Mesendoderm (in vitro differentiated cells): Measurements from ENCODE around the gene STRN.
A peak's percentile ranks its signal among the peaks of the same experiment; 100 is the strongest.

Experiments
- DNase-seq: peaks from one replicate; pipeline ENCODE4 v3.0.0; 2013
- H2AK5ac ChIP-seq: 2 replicates; pipeline ENCODE4 v1.6.1; 2013; ENCODE audit warnings: low read length, inconsistent platforms
- H2BK120ac ChIP-seq: 2 replicates; pipeline ENCODE4 v1.6.1; 2013; ENCODE audit warnings: low read depth, mild to moderate bottlenecking, low read length, moderate library complexity, mixed read lengths
- H2BK15ac ChIP-seq: replicated peaks from 2 replicates; pipeline ENCODE4 v1.6.1; 2013; ENCODE audit warnings: low read depth, mild to moderate bottlenecking, moderate library complexity
- H2BK5ac ChIP-seq: 2 replicates; pipeline ENCODE4 v1.6.1; 2013; ENCODE audit warnings: low read length, inconsistent platforms
- H3K18ac ChIP-seq: 2 replicates; pipeline ENCODE4 v1.6.1; 2013; ENCODE audit warnings: mild to moderate bottlenecking, low read length, mixed read lengths
- H3K23ac ChIP-seq: one replicate; pipeline ENCODE4 v1.6.1; 2013; ENCODE audit warnings: low read length
- H3K27ac ChIP-seq: 2 replicates; pipeline ENCODE4 v1.5.1; 2013; ENCODE audit warnings: low read depth, mild to moderate bottlenecking, inconsistent platforms, low read length, moderate library complexity
- H3K27me3 ChIP-seq: 2 replicates; pipeline ENCODE4 v1.6.1; 2013; ENCODE audit warnings: low read length, control low read depth, mild to moderate bottlenecking, inconsistent platforms; ENCODE audit not compliant: insufficient read depth, poor library complexity
- H3K36me3 ChIP-seq: 2 replicates; pipeline ENCODE4 v1.6.1; 2013; ENCODE audit warnings: low read length, inconsistent platforms; ENCODE audit not compliant: control insufficient read depth, insufficient read depth
- H3K4ac ChIP-seq: one replicate; pipeline ENCODE4 v1.6.1; 2013; ENCODE audit warnings: low read depth, mild to moderate bottlenecking, low read length, moderate library complexity
- H3K4me1 ChIP-seq: 2 replicates; pipeline ENCODE4 v1.6.1; 2013; ENCODE audit warnings: low read depth, low read length, inconsistent platforms; ENCODE audit not compliant: control insufficient read depth
- H3K4me2 ChIP-seq: 2 replicates; pipeline ENCODE4 v1.6.1; 2013; ENCODE audit warnings: low read length
- H3K4me3 ChIP-seq: 2 replicates; pipeline ENCODE4 v1.5.1; 2013; ENCODE audit warnings: mild to moderate bottlenecking, low read length
- H3K56ac ChIP-seq: one replicate; pipeline ENCODE4 v1.6.1; 2013; ENCODE audit warnings: low read length
- H3K79me1 ChIP-seq: 2 replicates; pipeline ENCODE4 v1.6.1; 2013; ENCODE audit warnings: low read length, inconsistent platforms
- H3K79me2 ChIP-seq: 2 replicates; pipeline ENCODE4 v1.6.1; 2013; ENCODE audit warnings: mild to moderate bottlenecking, low read length; ENCODE audit not compliant: control insufficient read depth, insufficient read depth
- H3K9ac ChIP-seq: 2 replicates; pipeline ENCODE4 v1.6.1; 2013; ENCODE audit warnings: low read length, inconsistent platforms
- H4K5ac ChIP-seq: one replicate; pipeline ENCODE4 v1.6.1; 2013; ENCODE audit warnings: low read length
- H4K8ac ChIP-seq: one replicate; pipeline ENCODE4 v1.6.1; 2013; ENCODE audit warnings: low read depth, mild to moderate bottlenecking, control low read depth, low read length, moderate library complexity
- WGBS: extraction: QIAGEN DNeasy Blood & Tissue Kit; methylation state at CpG from one replicate; pipeline ENCODE4 v1.1.7; 2013; ENCODE audit warnings: low lambda C conversion rate, missing lambda C conversion rate; ENCODE audit not compliant: insufficient coverage; ENCODE audit errors: extremely low coverage; 5-methylcytosine and 5-hydroxymethylcytosine counted together

The STRN gene

GRCh38 chr2:36843838-36844237 lies 122.5 kb downstream of the STRN start:
- H3K4me3 ChIP-seq: no peak overlapping the region
- no peaks in the 10 kb centered on the region for H3K36me3 ChIP-seq

GRCh38 chr2:36839976-36840617 lies 126.2 kb downstream of the STRN start:
- Histone ChIP-seq H3K27ac (no peak overlapping the region), H3K79me1 (no peaks in the 10 kb centered on the region), H2BK5ac (no peak overlapping the region), H3K27me3 (no peaks in the 10 kb centered on the region), H3K23ac (no peak overlapping the region), H3K36me3 (no peaks in the 10 kb centered on the region), H3K4me1 (no peaks in the 10 kb centered on the region), H2BK15ac (no peak overlapping the region), H3K4ac (no peak overlapping the region), H3K4me2 (no peak overlapping the region), H3K4me3 (no peak overlapping the region), H3K56ac (no peak overlapping the region), H4K8ac (no peak overlapping the region), H2AK5ac (no peak overlapping the region), H3K18ac (no peak overlapping the region), H2BK120ac (no peak overlapping the region), H3K79me2 (no peaks in the 10 kb centered on the region), H3K9ac (no peak overlapping the region), H4K5ac (no peak overlapping the region)
- DNase-seq: no peak
- no CpG with 5 or more reads among the region's 4 CpGs for WGBS

More at GRCh38 chr2:36843838-36844237, 122.5 kb downstream of the STRN start:
- Histone ChIP-seq H3K4me2 (no peak overlapping the region), H3K23ac (no peak overlapping the region), H3K27ac (peak overlapping the region; percentile 58), H3K79me1 (no peaks in the 10 kb centered on the region), H4K5ac (no peak overlapping the region), H3K4ac (no peak overlapping the region), H2BK120ac (no peak overlapping the region), H3K9ac (no peak overlapping the region), H2BK5ac (no peak overlapping the region), H3K56ac (no peak overlapping the region), H3K27me3 (no peaks in the 10 kb centered on the region), H2AK5ac (no peak overlapping the region), H4K8ac (no peak overlapping the region), H3K4me1 (no peaks in the 10 kb centered on the region), H3K18ac (no peak overlapping the region), H2BK15ac (no peak overlapping the region), H3K79me2 (no peaks in the 10 kb centered on the region)
- DNase-seq: no peak

- Histone ChIP-seq H3K4me3 (no peak overlapping the region), H2BK5ac (no peak overlapping the region), H3K9ac (no peak overlapping the region), H3K79me1 (no peaks in the 10 kb centered on the region), H3K4me1 (no peaks in the 10 kb centered on the region), H3K27me3 (no peaks in the 10 kb centered on the region), H2BK15ac (no peak overlapping the region), H3K4me2 (no peak overlapping the region), H3K23ac (no peak overlapping the region), H2AK5ac (no peak overlapping the region), H3K79me2 (no peaks in the 10 kb centered on the region), H3K36me3 (no peaks in the 10 kb centered on the region), H4K8ac (no peak overlapping the region), H3K56ac (no peak overlapping the region), H3K18ac (no peak overlapping the region), H2BK120ac (no peak overlapping the region), H3K4ac (no peak overlapping the region), H3K27ac (no peak overlapping the region), H4K5ac (no peak overlapping the region)
- WGBS: no CpG with 5 or more reads among the region's 5 CpGs
- DNase-seq: peak; percentile 17
Observed at GRCh38 chr2:36834731-36835524, 131.4 kb downstream of the STRN start.

- Histone ChIP-seq H3K18ac (no peak overlapping the region), H3K79me2 (no peaks in the 10 kb centered on the region), H3K4me3 (no peak overlapping the region), H3K27ac (no peak overlapping the region), H3K79me1 (no peaks in the 10 kb centered on the region), H3K9ac (no peak overlapping the region), H3K27me3 (no peaks in the 10 kb centered on the region), H3K4me2 (no peak overlapping the region), H3K23ac (no peak overlapping the region), H2BK5ac (no peak overlapping the region), H3K4me1 (no peaks in the 10 kb centered on the region), H2BK120ac (no peak overlapping the region), H2BK15ac (no peak overlapping the region), H3K4ac (no peak overlapping the region), H4K8ac (no peak overlapping the region), H3K36me3 (no peaks in the 10 kb centered on the region), H4K5ac (no peak overlapping the region), H2AK5ac (no peak overlapping the region), H3K56ac (no peak overlapping the region)
- no peak for DNase-seq
- WGBS: no CpG with 5 or more reads among the region's 2 CpGs
Observed at GRCh38 chr2:36834203-36834602, 132.1 kb downstream of the STRN start.

GRCh38 chr2:36831185-36831584 lies 135.2 kb downstream of the STRN start:
- no peak for DNase-seq
- no peaks in the 10 kb centered on the region for H3K4me1 ChIP-seq
- no CpG with 5 or more reads among the region's 1 CpG for WGBS

More at GRCh38 chr2:36831185-36831584, 135.2 kb downstream of the STRN start:
- Histone ChIP-seq H2BK120ac (no peak overlapping the region), H3K27ac (no peak overlapping the region), H3K4ac (no peak overlapping the region), H3K9ac (no peak overlapping the region), H3K79me1 (no peaks in the 10 kb centered on the region), H3K18ac (no peak overlapping the region), H3K4me3 (no peak overlapping the region), H2AK5ac (no peak overlapping the region), H2BK15ac (no peak overlapping the region), H4K8ac (no peak overlapping the region), H4K5ac (no peak overlapping the region), H2BK5ac (no peak overlapping the region), H3K27me3 (no peaks in the 10 kb centered on the region), H3K36me3 (no peaks in the 10 kb centered on the region), H3K23ac (no peak overlapping the region), H3K56ac (no peak overlapping the region), H3K79me2 (no peaks in the 10 kb centered on the region), H3K4me2 (no peak overlapping the region)
